ENCODE measurements around the gene METTL25. TPM values are rescaled to one million over a fixed set of nuclear protein-coding genes. Genes with fewer than 3 reads are reported as not detected.

Gene METTL25
- polyA plus RNA-seq, 1 of the 3 experiments (the other 2 are of a cell fraction) = 3.0 TPM

DNA sequence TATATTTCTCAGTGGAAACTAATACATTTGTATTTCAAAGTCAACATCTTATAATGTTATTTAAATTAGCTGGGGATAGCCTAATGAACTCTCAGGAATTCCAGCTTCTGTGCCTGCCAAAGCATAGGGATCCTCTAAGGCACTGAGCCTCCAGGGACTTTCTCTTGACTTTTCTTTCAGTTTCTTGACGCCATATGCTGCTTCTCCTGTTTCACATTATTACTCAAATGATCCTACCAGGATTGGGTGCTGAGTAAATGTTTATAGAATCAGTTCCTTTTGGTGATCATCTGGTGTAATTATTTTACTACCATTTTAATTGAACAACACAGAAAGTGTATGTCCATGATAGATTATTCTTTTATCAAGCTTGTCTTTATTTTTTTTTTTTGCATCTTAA, 7.9 kb downstream of the METTL25 start (continued):
- TF ChIP-seq, protein P1, sequence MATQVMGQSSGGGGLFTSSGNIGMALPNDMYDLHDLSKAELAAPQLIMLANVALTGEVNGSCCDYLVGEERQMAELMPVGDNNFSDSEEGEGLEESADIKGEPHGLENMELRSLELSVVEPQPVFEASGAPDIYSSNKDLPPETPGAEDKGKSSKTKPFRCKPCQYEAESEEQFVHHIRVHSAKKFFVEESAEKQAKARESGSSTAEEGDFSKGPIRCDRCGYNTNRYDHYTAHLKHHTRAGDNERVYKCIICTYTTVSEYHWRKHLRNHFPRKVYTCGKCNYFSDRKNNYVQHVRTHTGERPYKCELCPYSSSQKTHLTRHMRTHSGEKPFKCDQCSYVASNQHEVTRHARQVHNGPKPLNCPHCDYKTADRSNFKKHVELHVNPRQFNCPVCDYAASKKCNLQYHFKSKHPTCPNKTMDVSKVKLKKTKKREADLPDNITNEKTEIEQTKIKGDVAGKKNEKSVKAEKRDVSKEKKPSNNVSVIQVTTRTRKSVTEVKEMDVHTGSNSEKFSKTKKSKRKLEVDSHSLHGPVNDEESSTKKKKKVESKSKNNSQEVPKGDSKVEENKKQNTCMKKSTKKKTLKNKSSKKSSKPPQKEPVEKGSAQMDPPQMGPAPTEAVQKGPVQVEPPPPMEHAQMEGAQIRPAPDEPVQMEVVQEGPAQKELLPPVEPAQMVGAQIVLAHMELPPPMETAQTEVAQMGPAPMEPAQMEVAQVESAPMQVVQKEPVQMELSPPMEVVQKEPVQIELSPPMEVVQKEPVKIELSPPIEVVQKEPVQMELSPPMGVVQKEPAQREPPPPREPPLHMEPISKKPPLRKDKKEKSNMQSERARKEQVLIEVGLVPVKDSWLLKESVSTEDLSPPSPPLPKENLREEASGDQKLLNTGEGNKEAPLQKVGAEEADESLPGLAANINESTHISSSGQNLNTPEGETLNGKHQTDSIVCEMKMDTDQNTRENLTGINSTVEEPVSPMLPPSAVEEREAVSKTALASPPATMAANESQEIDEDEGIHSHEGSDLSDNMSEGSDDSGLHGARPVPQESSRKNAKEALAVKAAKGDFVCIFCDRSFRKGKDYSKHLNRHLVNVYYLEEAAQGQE (IDR thresholded peaks at IDR 0.05; ENCODE audit: low read depth, low read length) = no peak
- no peak for TF ChIP-seq NRF1 (IDR thresholded peaks at IDR 0.05; ENCODE audit: low read depth, low read length)
- TF ChIP-seq, protein P2, sequence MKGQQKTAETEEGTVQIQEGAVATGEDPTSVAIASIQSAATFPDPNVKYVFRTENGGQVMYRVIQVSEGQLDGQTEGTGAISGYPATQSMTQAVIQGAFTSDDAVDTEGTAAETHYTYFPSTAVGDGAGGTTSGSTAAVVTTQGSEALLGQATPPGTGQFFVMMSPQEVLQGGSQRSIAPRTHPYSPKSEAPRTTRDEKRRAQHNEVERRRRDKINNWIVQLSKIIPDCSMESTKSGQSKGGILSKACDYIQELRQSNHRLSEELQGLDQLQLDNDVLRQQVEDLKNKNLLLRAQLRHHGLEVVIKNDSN (IDR thresholded peaks at IDR 0.05; ENCODE audit: borderline replicate concordance, low read depth) = no peak
- TF ChIP-seq TCF12 (IDR thresholded peaks at IDR 0.05) = no peak
- no peak for TF ChIP-seq RCOR1 (IDR thresholded peaks at IDR 0.05; ENCODE audit: low read length)

DNA sequence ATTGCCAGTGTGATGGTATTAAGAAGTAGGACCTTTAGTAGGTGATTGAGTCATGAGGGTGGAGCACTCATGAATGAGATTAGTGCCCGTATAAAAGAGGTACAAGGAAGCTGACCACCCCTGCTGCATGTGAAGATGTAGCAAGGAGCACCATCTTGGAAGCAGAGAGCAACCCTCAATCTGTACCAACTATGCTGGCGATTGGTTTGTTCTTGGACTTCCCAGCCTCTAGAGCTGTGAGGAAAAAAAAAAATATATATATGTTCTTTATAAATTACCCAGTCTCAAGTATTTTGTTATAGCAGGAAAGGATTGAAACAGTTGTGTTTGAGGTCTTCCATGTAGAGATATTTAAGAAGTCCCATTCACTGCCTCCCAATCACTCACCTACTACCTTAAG, 16.9 kb downstream of the METTL25 start:
- Histone ChIP-seq H3K4me2 (no peak overlapping the region), H3K79me2 (ENCODE audit: insufficient read depth) (no peaks in the 10 kb centered on the region), H3K4me1 (ENCODE audit: control insufficient read depth in 1 of 2, insufficient read depth in 2 of 2, low read depth in 1 of 2, low read length in 1 of 2) (no peaks in the 10 kb centered on the region), H3K9ac (no peak overlapping the region), H2AFZ (ENCODE audit: low read depth) (no peak overlapping the region), H3K27me3 (ENCODE audit: insufficient read depth) (no peaks in the 10 kb centered on the region), H3K9me2 (no peaks in the 10 kb centered on the region), H3F3A (replicated peaks; ENCODE audit: insufficient read depth) (no peaks in the 10 kb centered on the region), H3K9me3 (no peaks in the 10 kb centered on the region), H3K4me3 (ENCODE audit: low read depth in 2 of 2, low read length in 1 of 2) (no peak overlapping the region), H3K36me3 (replicated peaks in 1 of 2; ENCODE audit: control insufficient read depth in 1 of 2, insufficient read depth in 2 of 2, low read length in 1 of 2) (no peaks in the 10 kb centered on the region), H4K20me1 (ENCODE audit: insufficient read depth) (no peaks in the 10 kb centered on the region), H3K27ac (ENCODE audit: low read depth in 2 of 2, low read length in 1 of 2) (no peak overlapping the region)
- no peak for DNase-seq
- TF ChIP-seq CHD2 (IDR thresholded peaks at IDR 0.05; ENCODE audit: low read length, partially characterized antibody) = no peak
- TF ChIP-seq, protein P3, sequence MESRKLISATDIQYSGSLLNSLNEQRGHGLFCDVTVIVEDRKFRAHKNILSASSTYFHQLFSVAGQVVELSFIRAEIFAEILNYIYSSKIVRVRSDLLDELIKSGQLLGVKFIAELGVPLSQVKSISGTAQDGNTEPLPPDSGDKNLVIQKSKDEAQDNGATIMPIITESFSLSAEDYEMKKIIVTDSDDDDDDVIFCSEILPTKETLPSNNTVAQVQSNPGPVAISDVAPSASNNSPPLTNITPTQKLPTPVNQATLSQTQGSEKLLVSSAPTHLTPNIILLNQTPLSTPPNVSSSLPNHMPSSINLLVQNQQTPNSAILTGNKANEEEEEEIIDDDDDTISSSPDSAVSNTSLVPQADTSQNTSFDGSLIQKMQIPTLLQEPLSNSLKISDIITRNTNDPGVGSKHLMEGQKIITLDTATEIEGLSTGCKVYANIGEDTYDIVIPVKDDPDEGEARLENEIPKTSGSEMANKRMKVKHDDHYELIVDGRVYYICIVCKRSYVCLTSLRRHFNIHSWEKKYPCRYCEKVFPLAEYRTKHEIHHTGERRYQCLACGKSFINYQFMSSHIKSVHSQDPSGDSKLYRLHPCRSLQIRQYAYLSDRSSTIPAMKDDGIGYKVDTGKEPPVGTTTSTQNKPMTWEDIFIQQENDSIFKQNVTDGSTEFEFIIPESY (IDR thresholded peaks at IDR 0.05; ENCODE audit: borderline replicate concordance, low read depth) = no peak
- TF ChIP-seq POLR2AphosphoS5 (IDR thresholded peaks at IDR 0.05; ENCODE audit: low read depth, low read length) = no peak
- no peak for TF ChIP-seq NFIC (IDR thresholded peaks at IDR 0.05; ENCODE audit: borderline replicate concordance)
- TF ChIP-seq EZH2phosphoT487 (IDR thresholded peaks at IDR 0.05; ENCODE audit: borderline replicate concordance, low read depth) = no peak
- no peak for TF ChIP-seq RXRA (IDR thresholded peaks at IDR 0.05; ENCODE audit: borderline replicate concordance, low read depth)
- TF ChIP-seq ELF1 (IDR thresholded peaks at IDR 0.05) = no peak
- TF ChIP-seq TCF12 (IDR thresholded peaks at IDR 0.05) = no peak
- no peak for TF ChIP-seq FOXM1 (IDR thresholded peaks at IDR 0.05; ENCODE audit: low read depth)
- TF ChIP-seq, protein P4, sequence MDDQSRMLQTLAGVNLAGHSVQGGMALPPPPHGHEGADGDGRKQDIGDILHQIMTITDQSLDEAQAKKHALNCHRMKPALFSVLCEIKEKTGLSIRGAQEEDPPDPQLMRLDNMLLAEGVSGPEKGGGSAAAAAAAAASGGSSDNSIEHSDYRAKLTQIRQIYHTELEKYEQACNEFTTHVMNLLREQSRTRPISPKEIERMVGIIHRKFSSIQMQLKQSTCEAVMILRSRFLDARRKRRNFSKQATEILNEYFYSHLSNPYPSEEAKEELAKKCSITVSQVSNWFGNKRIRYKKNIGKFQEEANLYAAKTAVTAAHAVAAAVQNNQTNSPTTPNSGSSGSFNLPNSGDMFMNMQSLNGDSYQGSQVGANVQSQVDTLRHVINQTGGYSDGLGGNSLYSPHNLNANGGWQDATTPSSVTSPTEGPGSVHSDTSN (IDR thresholded peaks at IDR 0.05) = no peak
- TF ChIP-seq RAD21 (IDR thresholded peaks at IDR 0.05; ENCODE audit: low read length) = no peak
- no peak for TF ChIP-seq MXI1 (IDR thresholded peaks at IDR 0.05; ENCODE audit: low read depth, low read length)
- no peak for TF ChIP-seq FOXJ3 (CRISPR knock-in tag; IDR thresholded peaks at IDR 0.05)
- TF ChIP-seq FOSL2 (IDR thresholded peaks at IDR 0.05; ENCODE audit: borderline replicate concordance, low read depth) = no peak
- TF ChIP-seq MEF2A (IDR thresholded peaks at IDR 0.05; ENCODE audit: borderline replicate concordance, low read depth) = no peak
- no peak for TF ChIP-seq JUND (IDR thresholded peaks at IDR 0.05)
- TF ChIP-seq EP300 (IDR thresholded peaks at IDR 0.05; ENCODE audit: borderline replicate concordance in 1 of 2, low read depth in 1 of 2, low read length in 1 of 2) = no peak
- no peak for TF ChIP-seq NRF1 (IDR thresholded peaks at IDR 0.05; ENCODE audit: low read depth, low read length)
- TF ChIP-seq RCOR1 (IDR thresholded peaks at IDR 0.05; ENCODE audit: low read length) = no peak
- CTCF ChIA-PET = interaction anchor here (1.1 kb wide), 1 partner anchor 17 kb away, joined by 3 read pairs; the partner anchor contains the start of genes CCDC59 and METTL25
- POLR2A ChIA-PET = no interaction called here
- WGBS (ENCODE audit: low lambda C conversion rate) = 80% methylated on average over 2 of the region's 2 CpGs

Measured in SK-N-SH (cell line).